Stimulated activated CD8-positive, alpha-beta memory T cell treated with anti-CD3 and anti-CD28 coated beads, Interleukin-7, amount 100 ng/mL, for 24 hours (primary cell): ENCODE data around the gene ERC1.
"Not testable (repeated sequence)": the region's sequence is repeated elsewhere in the genome, so short reads cannot be mapped to it uniquely, and the experiment has no call there.

ENCODE experiments used
- DNase-seq: peaks from one replicate; pipeline ENCODE4 v3.0.0-alpha.2; 2020; ENCODE audit warnings: low read depth

The ERC1 gene

GRCh38 chr12:1222858-1223639 lies 232.0 kb downstream of the ERC1 start:
- DNase-seq, result no peak

- DNase-seq, result no peak
Measured at GRCh38 chr12:1226951-1227350, 235.9 kb downstream of the ERC1 start.

- no peak for DNase-seq
Measured at GRCh38 chr12:1234073-1234472, 243.1 kb downstream of the ERC1 start.

GRCh38 chr12:1246637-1247036 lies 255.6 kb downstream of the ERC1 start:
- DNase-seq, result no peak

GRCh38 chr12:1250641-1251040 lies 259.6 kb downstream of the ERC1 start:
- no peak for DNase-seq

- DNase-seq, result no peak
Measured at GRCh38 chr12:1252758-1253157, 261.7 kb downstream of the ERC1 start.

GRCh38 chr12:1255125-1255524 lies 264.1 kb downstream of the ERC1 start:
- DNase-seq, result not testable (repeated sequence)

GRCh38 chr12:1255854-1256253 lies 264.8 kb downstream of the ERC1 start:
- not testable (repeated sequence) for DNase-seq

- no peak for DNase-seq
Measured at GRCh38 chr12:1256285-1256684, 265.3 kb downstream of the ERC1 start.

GRCh38 chr12:1256991-1257390 lies 266.0 kb downstream of the ERC1 start:
- DNase-seq, result no peak

- DNase-seq, result no peak
Measured at GRCh38 chr12:1262011-1262410, 271.0 kb downstream of the ERC1 start.

- no peak for DNase-seq
Measured at GRCh38 chr12:1267243-1267642, 276.2 kb downstream of the ERC1 start.

- DNase-seq, result no peak
Measured at GRCh38 chr12:1272142-1272541, 281.1 kb downstream of the ERC1 start.

- DNase-seq, result no peak
Measured at GRCh38 chr12:1273051-1273450, 282.0 kb downstream of the ERC1 start.

- no peak for DNase-seq
Measured at GRCh38 chr12:1277905-1278304, 286.9 kb downstream of the ERC1 start.

GRCh38 chr12:1279050-1279449 lies 288.0 kb downstream of the ERC1 start:
- DNase-seq, result no peak

GRCh38 chr12:1280059-1280458 lies 289.0 kb downstream of the ERC1 start:
- DNase-seq, result no peak

GRCh38 chr12:1281683-1282366 lies 290.8 kb downstream of the ERC1 start:
- DNase-seq, result no peak

- DNase-seq, result no peak
Measured at GRCh38 chr12:1282670-1283315, 291.8 kb downstream of the ERC1 start.

- DNase-seq, result no peak
Measured at GRCh38 chr12:1283316-1283715, 292.3 kb downstream of the ERC1 start.

- DNase-seq, result no peak
Measured at GRCh38 chr12:1284611-1285010, 293.6 kb downstream of the ERC1 start.

- DNase-seq, result no peak
Measured at GRCh38 chr12:1287446-1287975, 296.5 kb downstream of the ERC1 start.

GRCh38 chr12:1288333-1288732 lies 297.3 kb downstream of the ERC1 start:
- DNase-seq, result no peak
